OCI-LY7 (cell line): Measurements from ENCODE around the gene SDF4. TPM values are rescaled to one million over a fixed set of nuclear protein-coding genes. Genes with fewer than 3 reads are reported as not detected.
A peak's percentile ranks its signal among the peaks of the same experiment; 100 is the strongest.

Experiments
- BruUV-seq: library from RNA; stranded (reverse); fragments of 400-500 nt; replicated peaks from 2 replicates; lab custom pipeline; 2021; lab: Mats Ljungman, UMichigan
- CTCF ChIA-PET: fragments of 300-600 bp; sonication (Branson Sonifier 250); formaldehyde crosslinking; loops from one replicate; lab custom pipeline; 2022; ENCODE audit warnings: antibody characterized with exemption; ENCODE audit not compliant: unreplicated experiment; lab: Charles Lee
- POLR2A ChIA-PET: fragments of 300-600 bp; sonication (Branson Sonifier 250); formaldehyde crosslinking; loops from one replicate; lab custom pipeline; 2022; ENCODE audit warnings: antibody characterized with exemption; lab: Charles Lee
- DNase-seq: peaks from one replicate; pipeline ENCODE4 v3.0.0-alpha.2; 2015; ENCODE audit warnings: low spot score
- H2AFZ ChIP-seq: fragments of 200-600 bp; sonication (generic), shearing (Covaris generic); 2 replicates; pipeline ENCODE4 v1.6.1; 2014; ENCODE audit warnings: mild to moderate bottlenecking, antibody characterized with exemption, low read length, moderate library complexity
- H3K27ac ChIP-seq: fragments of 200-600 bp; sonication (generic); 2 replicates; pipeline ENCODE4 v1.5.1; 2014; ENCODE audit warnings: mixed run types, low read depth, mild to moderate bottlenecking, moderate library complexity, low read length, inconsistent platforms; ENCODE audit not compliant: poor library complexity, severe bottlenecking
- H3K36me3 ChIP-seq: fragments of 200-600 bp; sonication (generic); 2 replicates; pipeline ENCODE4 v1.6.1; 2014; ENCODE audit warnings: mild to moderate bottlenecking, antibody characterized with exemption, low read length, moderate library complexity, mixed read lengths; ENCODE audit not compliant: insufficient read depth
- H3K4me1 ChIP-seq: fragments of 200-600 bp; sonication (generic); 2 replicates; pipeline ENCODE4 v1.5.1; 2014; ENCODE audit warnings: mild to moderate bottlenecking, low read length; ENCODE audit not compliant: insufficient read depth, poor library complexity, severe bottlenecking
- H3K4me2 ChIP-seq: fragments of 200-600 bp; sonication (generic); 2 replicates; pipeline ENCODE4 v1.6.1; 2014; ENCODE audit warnings: mild to moderate bottlenecking, low read length
- H3K4me3 ChIP-seq: fragments of 200-600 bp; sonication (generic); 2 replicates; pipeline ENCODE4 v1.5.1; 2014; ENCODE audit warnings: mild to moderate bottlenecking, low read depth, low read length; ENCODE audit not compliant: poor library complexity, severe bottlenecking
- H3K79me2 ChIP-seq: fragments of 200-600 bp; sonication (generic); 2 replicates; pipeline ENCODE4 v1.6.1; 2016; ENCODE audit warnings: low read depth, mild to moderate bottlenecking, low read length, moderate library complexity, mixed read lengths; ENCODE audit not compliant: insufficient read depth
- H3K9me2 ChIP-seq: fragments of 200-600 bp; sonication (generic); 2 replicates; pipeline ENCODE4 v1.6.1; 2016; ENCODE audit warnings: mild to moderate bottlenecking, low read length, mixed read lengths; ENCODE audit not compliant: insufficient read depth
- H3K9me3 ChIP-seq: fragments of 200-600 bp; sonication (generic); 2 replicates; pipeline ENCODE4 v1.6.1; 2014; ENCODE audit warnings: mild to moderate bottlenecking, mixed run types, low read length, mixed read lengths
- H4K20me1 ChIP-seq: fragments of 200-600 bp; sonication (generic); 2 replicates; pipeline ENCODE4 v1.6.1; 2014; ENCODE audit warnings: mild to moderate bottlenecking, antibody characterized with exemption, low read length, moderate library complexity, mixed read lengths; ENCODE audit not compliant: insufficient read depth
- CTCF ChIP-seq: fragments of 200-600 bp; sonication (generic); conservative IDR thresholded peaks from 2 replicates; pipeline ENCODE4 v1.5.1; 2014; ENCODE audit warnings: mild to moderate bottlenecking, antibody characterized with exemption, low read length, moderate library complexity, mixed read lengths
- EZH2phosphoT487 ChIP-seq: fragments of 200-600 bp; sonication (generic); IDR thresholded peaks from 2 replicates; pipeline ENCODE4 v1.6.1; 2018; ENCODE audit warnings: low read depth, borderline replicate concordance, mild to moderate bottlenecking, mixed run types, antibody characterized with exemption, low read length, moderate library complexity, mixed read lengths
- intact Hi-C: fragments of 100-400 bp; cut with micrococcal nuclease; formaldehyde crosslinking; loops from one replicate; pipeline ENCODE4 v1.10.0; 2022; ENCODE audit not compliant: unreplicated experiment
- total RNA-seq, 2 experiments: library from RNA; depleted of rRNA in 1 of 2; stranded (reverse); fragments of >200 nt in 1 of 2; shearing (Covaris generic) in 1 of 2; gene quantifications; 2 replicates each; pipeline ENCODE4 v1.2.3, GENCODE V29; 2014 to 2022

Gene SDF4
- total RNA-seq, 2 experiments from 2014 or later = 47.7 to 85.7 TPM

GRCh38 chr1:1206966-1207531 lies 24.8 kb downstream of the SDF4 start:
- POLR2A ChIA-PET = no interaction called here
- H3K4me2 ChIP-seq = peak overlapping the region; percentile 29; the same call in 1 of the 2 replicates

GRCh38 chr1:1206376-1206965 lies 25.3 kb downstream of the SDF4 start, which contains the start of gene TNFRSF18:
Gene TNFRSF18 (minus strand): TSS chr1:1206592. CDS start chr1:1206571, 21 bp downstream.
- H3K27ac ChIP-seq = no peak within 1 kb of the TSS
- DNase-seq = no peak
- H3K36me3 ChIP-seq = no peaks in the 10 kb centered on the region
- no peaks in the 10 kb centered on the region for H3K9me2 ChIP-seq
- peak within 1 kb of the TSS; percentile 29; the same call in 1 of the 2 replicates for H3K4me2 ChIP-seq
- no peak within 1 kb of the TSS for H3K4me3 ChIP-seq
- no peaks in the 10 kb centered on the region for H3K79me2 ChIP-seq
- intact Hi-C loops = no loop called here
- peaks cover 7% of the 10 kb centered on the region for H3K4me1 ChIP-seq
- ChIA-PET POLR2A (no interaction called here), CTCF (no interaction called here)
- BruUV-seq = no TSS peak
- H4K20me1 ChIP-seq = no peaks in the 10 kb centered on the region
- H3K9me3 ChIP-seq = no peaks in the 10 kb centered on the region
- TF ChIP-seq EZH2phosphoT487 = no peak
- TF ChIP-seq CTCF = no peak
- H2AFZ ChIP-seq = no peak within 1 kb of the TSS

More at GRCh38 chr1:1206966-1207531, 24.8 kb downstream of the SDF4 start:
- BruUV-seq = no TSS peak
- intact Hi-C loops = no loop called here
- Histone ChIP-seq H3K79me2 (no peaks in the 10 kb centered on the region), H4K20me1 (no peaks in the 10 kb centered on the region), H3K36me3 (no peaks in the 10 kb centered on the region), H3K9me3 (no peaks in the 10 kb centered on the region), H3K4me1 (peaks cover 7% of the 10 kb centered on the region), H3K27ac (no peak overlapping the region), H2AFZ (no peak overlapping the region), H3K4me3 (no peak overlapping the region), H3K9me2 (no peaks in the 10 kb centered on the region)
- TF ChIP-seq CTCF (peak; percentile 28; the same call in 1 of the 2 replicates), EZH2phosphoT487 (no peak)
- DNase-seq = no peak
- CTCF ChIA-PET = no interaction called here
